PC-3 (cell line): ENCODE measurements around the gene PANK4. TPM values are rescaled to one million over a fixed set of nuclear protein-coding genes. Genes with fewer than 3 reads are reported as not detected.
A peak's percentile ranks its signal among the peaks of the same experiment; 100 is the strongest.

Source experiments
- ATAC-seq: fragments of 200-7000 bp; cut with Tn5 transposase; 2 replicates; pipeline ENCODE4 v1.9.1; 2020; ENCODE audit warnings: mild to moderate bottlenecking, moderate library complexity
- BruUV-seq: library from RNA; stranded (reverse); fragments of 400-500 nt; replicated peaks from 2 replicates; lab custom pipeline; 2021; lab: Mats Ljungman, UMichigan
- CTCF ChIA-PET: fragments of 300-600 bp; sonication (Branson Sonifier 250); formaldehyde crosslinking; loops from one replicate; lab custom pipeline; 2022; ENCODE audit warnings: antibody characterized with exemption; lab: Charles Lee
- POLR2A ChIA-PET: fragments of 300-600 bp; sonication (Branson Sonifier 250); formaldehyde crosslinking; loops from one replicate; lab custom pipeline; 2022; ENCODE audit warnings: antibody characterized with exemption; ENCODE audit not compliant: unreplicated experiment; lab: Charles Lee
- DNase-seq: peaks from one replicate; pipeline ENCODE4 v3.0.0-alpha.2; 2015
- H2AFZ ChIP-seq: fragments of 300-600 bp; sonication (generic); 2 replicates; pipeline ENCODE4 v1.6.0; 2016; ENCODE audit warnings: antibody characterized with exemption, low read length
- H3F3A ChIP-seq: fragments of 300-600 bp; sonication (generic); one replicate; pipeline ENCODE4 v1.6.0; 2017; ENCODE audit warnings: antibody characterized with exemption, low read length, control low read depth, mild to moderate bottlenecking; ENCODE audit not compliant: unreplicated experiment
- H3K27ac ChIP-seq: fragments of 300-600 bp; sonication (generic); 2 replicates; pipeline ENCODE4 v1.5.1; 2016; ENCODE audit warnings: mild to moderate bottlenecking, low read length
- H3K27me3 ChIP-seq: fragments of 300-600 bp; sonication (generic); 2 replicates; pipeline ENCODE4 v1.6.1; 2016; ENCODE audit warnings: low read length, mixed read lengths
- H3K36me3 ChIP-seq: fragments of 300-600 bp; sonication (generic); 2 replicates; pipeline ENCODE4 v1.6.1; 2016; ENCODE audit warnings: low read depth, mixed run types, low read length, mixed read lengths
- H3K4me1 ChIP-seq: fragments of 300-600 bp; sonication (generic); 2 replicates; pipeline ENCODE4 v1.5.1; 2016; ENCODE audit warnings: low read length; ENCODE audit not compliant: insufficient read depth
- H3K4me2 ChIP-seq: fragments of 300-600 bp; sonication (generic); 2 replicates; pipeline ENCODE4 v1.6.0; 2016; ENCODE audit warnings: low read length
- H3K4me3 ChIP-seq: fragments of 300-600 bp; sonication (generic); 2 replicates; pipeline ENCODE4 v1.5.1; 2016; ENCODE audit warnings: mild to moderate bottlenecking, low read length, mixed read lengths
- H3K79me2 ChIP-seq: fragments of 300-600 bp; sonication (generic); 2 replicates; pipeline ENCODE4 v1.6.1; 2017; ENCODE audit warnings: low read length, mixed read lengths
- H3K9ac ChIP-seq: fragments of 300-600 bp; sonication (generic); 2 replicates; pipeline ENCODE4 v1.6.0; 2016; ENCODE audit warnings: mild to moderate bottlenecking, low read length
- H3K9me2 ChIP-seq: fragments of 300-600 bp; sonication (generic); replicated peaks from 2 replicates; pipeline ENCODE4 v1.6.1; 2016; ENCODE audit warnings: mixed run types, low read length, mixed read lengths
- H3K9me3 ChIP-seq: fragments of 300-600 bp; sonication (generic); 2 replicates; pipeline ENCODE4 v1.6.1; 2016; ENCODE audit warnings: low read length, mixed read lengths
- H4K20me1 ChIP-seq: fragments of 300-600 bp; sonication (generic); 2 replicates; pipeline ENCODE4 v1.6.1; 2016; ENCODE audit warnings: low read length, mixed read lengths
- EZH2 ChIP-seq: fragments of 300-600 bp; sonication (generic); IDR thresholded peaks from one replicate; pipeline ENCODE4 v1.6.1; 2017; ENCODE audit warnings: antibody characterized with exemption, mild to moderate bottlenecking, low read length; ENCODE audit not compliant: unreplicated experiment
- EZH2phosphoT487 ChIP-seq: fragments of 300-600 bp; sonication (generic); IDR thresholded peaks from 2 replicates; pipeline ENCODE4 v1.6.1; 2018; ENCODE audit warnings: mild to moderate bottlenecking, antibody characterized with exemption, low read length, borderline replicate concordance
- intact Hi-C: fragments of 100-400 bp; cut with micrococcal nuclease; formaldehyde crosslinking; loops from 2 replicates; pipeline ENCODE4 v1.9.0; 2023
- total RNA-seq: library from RNA; depleted of rRNA; stranded (reverse); fragments of >200 nt; gene quantifications from 2 replicates; pipeline ENCODE4 v1.2.3, GENCODE V29; 2014
- TF ChIP-seq, protein P1 (sequence below): fragments of 300-600 bp; sonication (generic); conservative IDR thresholded peaks from 2 replicates; pipeline ENCODE4 v1.5.1; 2017; ENCODE audit warnings: antibody characterized with exemption, low read depth, mild to moderate bottlenecking, low read length

The PANK4 gene
- total RNA-seq, 1 experiment from 2014 or later: 69.4 TPM

DNA sequence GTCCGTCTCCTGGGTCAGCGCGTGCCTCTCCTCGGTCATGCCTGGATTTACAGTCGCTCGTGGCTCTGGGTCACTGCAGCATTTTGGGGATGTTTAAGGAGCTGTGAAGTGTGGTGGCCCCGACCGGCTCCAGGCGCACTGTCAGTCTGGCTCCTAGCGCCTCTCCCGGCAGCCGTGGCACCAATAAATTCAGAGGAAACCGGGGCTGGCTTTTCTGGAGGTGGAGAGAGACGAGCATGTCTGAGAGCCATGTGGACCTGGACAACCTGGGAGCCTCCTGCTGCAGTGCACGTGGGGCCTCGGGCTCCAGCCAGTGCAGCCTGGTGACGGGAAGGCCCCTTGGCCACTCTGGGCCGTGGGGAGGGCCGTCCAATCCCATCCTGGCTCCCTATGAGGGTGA, 33.2 kb downstream of the PANK4 start:
- BruUV-seq: no TSS peak
- Histone ChIP-seq H3K36me3 (no peaks in the 10 kb centered on the region), H3K27me3 (no peaks in the 10 kb centered on the region), H4K20me1 (no peaks in the 10 kb centered on the region), H3K9me3 (no peaks in the 10 kb centered on the region), H2AFZ (no peak overlapping the region), H3K9ac (peak overlapping the region; percentile 0; the same call in 1 of the 2 replicates), H3K9me2 (no peaks in the 10 kb centered on the region), H3K4me2 (peak overlapping the region; percentile 72), H3K4me3 (no peak overlapping the region), H3F3A (no peaks in the 10 kb centered on the region), H3K4me1 (peaks cover 20% of the 10 kb centered on the region), H3K79me2 (no peaks in the 10 kb centered on the region), H3K27ac (no peak overlapping the region)
- ChIA-PET CTCF (interaction anchor here (0.8 kb wide), 1 partner anchor 79 kb away, joined by 4 read pairs; no protein-coding TSS in a partner anchor), POLR2A (interaction anchor here (0.6 kb wide), 1 partner anchor 34 kb away, joined by 5 read pairs; no protein-coding TSS in a partner anchor)
- ATAC-seq (no peak; the same call in 1 of the 2 replicates), DNase-seq (peak; percentile 32)
- intact Hi-C loops: no loop called here
- TF ChIP-seq EZH2 (no peak), EZH2phosphoT487 (no peak)
- TF ChIP-seq, protein P1, sequence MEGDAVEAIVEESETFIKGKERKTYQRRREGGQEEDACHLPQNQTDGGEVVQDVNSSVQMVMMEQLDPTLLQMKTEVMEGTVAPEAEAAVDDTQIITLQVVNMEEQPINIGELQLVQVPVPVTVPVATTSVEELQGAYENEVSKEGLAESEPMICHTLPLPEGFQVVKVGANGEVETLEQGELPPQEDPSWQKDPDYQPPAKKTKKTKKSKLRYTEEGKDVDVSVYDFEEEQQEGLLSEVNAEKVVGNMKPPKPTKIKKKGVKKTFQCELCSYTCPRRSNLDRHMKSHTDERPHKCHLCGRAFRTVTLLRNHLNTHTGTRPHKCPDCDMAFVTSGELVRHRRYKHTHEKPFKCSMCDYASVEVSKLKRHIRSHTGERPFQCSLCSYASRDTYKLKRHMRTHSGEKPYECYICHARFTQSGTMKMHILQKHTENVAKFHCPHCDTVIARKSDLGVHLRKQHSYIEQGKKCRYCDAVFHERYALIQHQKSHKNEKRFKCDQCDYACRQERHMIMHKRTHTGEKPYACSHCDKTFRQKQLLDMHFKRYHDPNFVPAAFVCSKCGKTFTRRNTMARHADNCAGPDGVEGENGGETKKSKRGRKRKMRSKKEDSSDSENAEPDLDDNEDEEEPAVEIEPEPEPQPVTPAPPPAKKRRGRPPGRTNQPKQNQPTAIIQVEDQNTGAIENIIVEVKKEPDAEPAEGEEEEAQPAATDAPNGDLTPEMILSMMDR: no peak

DNA sequence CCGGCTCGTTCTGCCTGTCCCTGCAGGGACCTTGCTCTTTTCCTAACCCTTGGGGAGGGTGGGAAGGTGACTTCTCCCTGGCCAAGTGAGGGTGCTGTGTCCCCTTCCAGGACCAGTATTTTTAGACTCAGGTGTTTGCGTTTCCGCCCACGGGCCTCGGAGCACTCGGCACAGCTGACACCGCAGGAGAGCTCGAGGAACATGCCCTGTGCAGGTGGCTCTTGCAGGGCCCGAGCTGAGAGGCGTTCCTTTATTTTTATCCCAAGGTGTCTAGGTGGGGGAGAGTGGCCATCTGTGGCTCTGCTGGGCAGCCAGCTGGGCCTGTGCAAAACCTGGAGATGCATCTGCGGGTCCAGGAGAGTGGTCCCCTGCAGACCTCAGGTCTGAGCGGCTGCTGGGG, 34.3 kb downstream of the PANK4 start:
- Histone ChIP-seq H3K9me2 (no peaks in the 10 kb centered on the region), H3K9me3 (no peaks in the 10 kb centered on the region), H3K4me3 (no peak overlapping the region), H3K27ac (no peak overlapping the region), H3K4me1 (peaks cover 20% of the 10 kb centered on the region), H3K27me3 (no peaks in the 10 kb centered on the region), H3K36me3 (no peaks in the 10 kb centered on the region), H3F3A (no peaks in the 10 kb centered on the region), H3K9ac (no peak overlapping the region), H2AFZ (no peak overlapping the region), H3K79me2 (no peaks in the 10 kb centered on the region), H4K20me1 (no peaks in the 10 kb centered on the region), H3K4me2 (no peak overlapping the region)
- CTCF ChIA-PET: no interaction called here
- no peak for DNase-seq
- no TSS peak for BruUV-seq
- TF ChIP-seq EZH2 (no peak), EZH2phosphoT487 (no peak)
- TF ChIP-seq, protein P1: no peak
- POLR2A ChIA-PET: no interaction called here
- intact Hi-C loops: no loop called here
- no peak for ATAC-seq

DNA sequence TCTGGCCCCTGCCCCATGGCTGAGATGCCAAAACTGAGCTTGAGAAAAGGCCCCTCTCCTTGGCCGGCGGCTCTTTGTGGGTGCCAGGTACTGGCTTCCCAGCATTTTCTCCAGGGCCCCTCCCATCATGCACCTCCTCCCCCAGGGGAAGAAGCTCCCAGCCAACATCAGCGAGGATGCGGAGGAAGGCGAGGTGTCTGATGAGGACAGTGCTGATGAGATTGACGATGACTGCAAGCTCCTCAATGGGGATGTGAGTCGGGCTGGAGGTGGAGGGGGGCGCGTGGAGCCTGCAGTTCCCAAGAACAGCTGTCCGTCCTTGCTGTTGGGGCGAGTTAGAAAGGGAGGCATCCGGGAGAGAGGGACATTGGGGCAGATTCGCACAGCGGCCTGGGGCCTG, 36.8 kb downstream of the PANK4 start:
- Histone ChIP-seq H3K4me1 (peaks cover 15% of the 10 kb centered on the region), H3K79me2 (no peaks in the 10 kb centered on the region), H3K27me3 (no peaks in the 10 kb centered on the region), H3K9ac (no peak overlapping the region), H3K9me3 (no peaks in the 10 kb centered on the region), H3K27ac (no peak overlapping the region), H3K36me3 (no peaks in the 10 kb centered on the region), H3K9me2 (no peaks in the 10 kb centered on the region), H2AFZ (no peak overlapping the region), H4K20me1 (no peaks in the 10 kb centered on the region), H3F3A (no peaks in the 10 kb centered on the region), H3K4me3 (no peak overlapping the region), H3K4me2 (no peak overlapping the region)
- no TSS peak for BruUV-seq
- POLR2A ChIA-PET: interaction anchor here (0.5 kb wide), 1 partner anchor 15 kb away, joined by 6 read pairs; no protein-coding TSS in a partner anchor
- intact Hi-C loops: no loop called here
- ATAC-seq (no peak), DNase-seq (no peak)
- CTCF ChIA-PET: no interaction called here
- TF ChIP-seq EZH2phosphoT487 (no peak), EZH2 (no peak)
- TF ChIP-seq, protein P1: no peak
